Stimulated activated CD4-positive, alpha-beta T cell treated with anti-CD3 and anti-CD28 coated beads, Interleukin-2, amount 100 ng/mL, for 48 hours (primary cell): Measurements from ENCODE around the gene SLC11A1.
A peak's percentile ranks its signal among the peaks of the same experiment; 100 is the strongest.

Experiments used
- DNase-seq, 2 donors: peaks; one replicate each; pipeline ENCODE4 v3.0.0-alpha.2; 2020

Gene SLC11A1

GRCh38 chr2:218406209-218406948 lies 24.3 kb downstream of the SLC11A1 start:
- DNase-seq, result peak; percentile 94

DNA sequence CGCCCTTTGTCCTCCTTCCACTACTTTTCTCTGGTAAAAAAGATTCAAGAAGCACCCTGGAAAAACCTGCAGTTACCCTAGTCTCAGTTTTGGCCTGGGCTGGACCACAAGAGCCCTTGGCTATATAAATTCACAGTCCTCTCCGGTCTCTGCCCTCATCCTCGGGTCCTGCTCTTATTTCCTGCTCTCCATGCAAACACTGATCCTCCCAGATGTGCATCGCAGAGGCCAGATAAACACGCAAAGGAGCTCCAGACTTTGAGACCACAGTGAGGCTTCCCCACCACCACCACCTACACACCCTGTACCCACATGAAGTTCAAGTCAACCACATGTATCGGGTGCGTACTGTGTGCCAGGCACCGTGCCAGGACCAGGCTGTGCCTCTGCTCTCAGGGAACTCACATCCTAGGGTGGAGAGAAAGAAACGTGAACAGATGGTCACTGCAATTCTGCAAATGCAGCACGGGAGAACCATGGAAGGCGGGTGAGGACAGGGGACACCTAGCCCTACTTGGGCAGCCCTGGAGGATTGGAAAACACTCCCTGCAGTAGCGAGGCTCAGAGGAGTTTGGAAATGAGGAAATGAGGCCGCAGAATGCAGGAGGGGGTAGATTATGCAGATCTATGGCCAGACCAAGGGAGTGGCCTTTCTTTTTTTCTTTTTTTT lies 25.0 kb downstream of the SLC11A1 start:
- peak; percentile 51 to 57 for DNase-seq

- DNase-seq, result no peak
Observed at GRCh38 chr2:218407717-218408116, 25.6 kb downstream of the SLC11A1 start.

GRCh38 chr2:218418321-218418716 lies 36.2 kb downstream of the SLC11A1 start:
- no peak for DNase-seq

DNA sequence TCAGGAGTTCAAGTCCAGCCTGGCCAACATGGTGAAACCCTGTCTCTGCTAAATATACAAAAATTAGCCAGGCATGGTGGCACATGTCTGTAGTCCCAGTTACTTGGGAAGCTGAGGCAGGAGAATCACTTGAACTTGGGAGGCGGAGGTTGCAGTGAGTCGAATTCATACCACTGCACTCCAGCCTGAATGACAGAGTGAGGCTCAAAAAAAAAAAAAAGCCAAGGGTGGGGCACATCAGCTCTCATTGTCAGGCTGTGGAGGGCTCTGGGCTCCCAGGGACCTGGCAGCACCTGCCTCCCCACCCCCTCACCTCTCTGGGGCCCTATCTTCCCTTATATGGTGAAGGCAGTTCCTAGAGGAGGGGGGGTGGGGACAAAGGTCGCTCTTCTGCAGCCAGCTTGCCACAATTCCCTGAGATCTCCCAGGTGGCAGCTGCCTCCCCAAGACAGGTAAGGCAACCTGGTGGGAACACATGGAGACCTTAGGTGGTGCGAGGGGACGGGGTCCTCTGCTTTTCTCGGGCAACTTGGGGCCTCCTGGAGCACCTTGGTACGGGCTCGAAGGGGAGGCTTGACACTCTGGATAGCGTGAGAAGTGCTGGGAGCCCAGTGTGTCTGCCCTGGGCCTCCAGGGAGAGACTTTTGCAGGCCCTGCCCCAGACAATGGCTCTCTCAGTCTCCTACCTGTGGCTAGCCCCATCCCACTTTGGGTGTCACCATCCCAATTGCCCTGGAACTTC lies 36.8 kb downstream of the SLC11A1 start, which contains the start of gene VIL1:
Gene VIL1, plus strand, starts transcription at position 407 of the 742 bp plus-strand sequence. CDS start 4,656 bp downstream, outside the sequence.
- no peak for DNase-seq

DNA sequence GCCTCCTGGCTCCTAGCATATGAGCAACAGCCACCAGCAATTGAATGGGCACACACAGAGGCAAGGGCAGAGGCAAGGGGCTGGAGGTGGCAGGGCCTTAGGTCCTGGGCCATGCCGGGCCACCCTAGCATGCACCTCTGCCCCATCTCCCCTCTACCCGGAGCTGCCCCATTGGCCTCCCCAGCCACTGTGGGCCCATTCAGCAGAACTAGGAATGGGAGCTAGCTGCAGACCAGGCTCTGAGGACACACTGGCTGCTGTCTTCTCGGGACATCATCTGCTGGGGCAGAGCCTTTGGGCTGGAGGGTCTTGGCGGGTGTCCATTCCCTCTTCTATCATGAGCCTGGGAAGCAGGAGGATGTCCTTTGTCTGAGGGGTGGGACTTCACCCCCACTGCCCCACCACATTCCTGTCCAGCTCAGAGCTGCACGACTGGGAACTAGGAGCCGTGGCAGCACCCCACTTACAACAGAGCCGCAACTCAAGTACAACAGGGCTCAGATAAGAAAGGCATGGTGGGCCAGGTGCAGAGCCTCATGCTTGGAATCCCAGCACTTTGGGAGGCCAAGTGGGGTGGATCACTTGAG lies 37.6 kb downstream of the SLC11A1 start:
- no peak for DNase-seq

DNA sequence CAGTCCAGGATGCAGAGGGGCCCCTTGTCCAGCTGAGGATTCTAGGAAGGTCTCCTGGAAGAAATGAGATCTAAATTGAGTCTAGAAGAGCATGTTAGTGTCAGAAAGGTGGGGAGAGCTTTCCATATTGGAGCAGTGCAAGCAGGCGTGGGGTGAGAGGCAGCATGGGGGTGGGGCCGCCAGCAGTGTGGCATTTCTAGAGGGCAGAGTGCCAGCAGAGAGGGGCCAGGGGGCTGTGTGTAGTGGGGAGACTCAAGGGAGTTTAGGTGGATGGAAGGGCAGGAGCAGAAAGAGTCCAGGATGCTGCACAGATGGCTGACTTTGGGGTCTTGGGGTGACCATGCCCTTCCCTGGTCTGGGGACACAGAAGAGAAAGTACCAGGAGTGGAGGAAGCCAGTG lies 39.0 kb downstream of the SLC11A1 start:
- no peak for DNase-seq

- no peak for DNase-seq
Observed at GRCh38 chr2:218422403-218423086, 40.5 kb downstream of the SLC11A1 start.

- no peak for DNase-seq
Observed at GRCh38 chr2:218423584-218423983, 41.5 kb downstream of the SLC11A1 start.

DNA sequence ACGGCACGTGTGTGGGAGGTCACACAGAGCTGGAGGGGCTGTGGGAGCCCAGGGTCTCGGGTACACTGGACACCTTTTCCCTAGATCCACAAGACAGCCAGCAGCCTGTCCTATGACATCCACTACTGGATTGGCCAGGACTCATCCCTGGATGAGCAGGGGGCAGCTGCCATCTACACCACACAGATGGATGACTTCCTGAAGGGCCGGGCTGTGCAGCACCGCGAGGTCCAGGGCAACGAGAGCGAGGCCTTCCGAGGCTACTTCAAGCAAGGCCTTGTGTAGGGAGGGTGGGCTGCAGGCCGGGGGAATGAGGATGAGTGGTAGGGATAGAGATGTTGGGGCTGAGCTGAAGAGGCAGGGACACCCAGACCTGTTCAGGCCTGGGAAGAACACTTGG lies 43.5 kb downstream of the SLC11A1 start:
- no peak for DNase-seq

DNA sequence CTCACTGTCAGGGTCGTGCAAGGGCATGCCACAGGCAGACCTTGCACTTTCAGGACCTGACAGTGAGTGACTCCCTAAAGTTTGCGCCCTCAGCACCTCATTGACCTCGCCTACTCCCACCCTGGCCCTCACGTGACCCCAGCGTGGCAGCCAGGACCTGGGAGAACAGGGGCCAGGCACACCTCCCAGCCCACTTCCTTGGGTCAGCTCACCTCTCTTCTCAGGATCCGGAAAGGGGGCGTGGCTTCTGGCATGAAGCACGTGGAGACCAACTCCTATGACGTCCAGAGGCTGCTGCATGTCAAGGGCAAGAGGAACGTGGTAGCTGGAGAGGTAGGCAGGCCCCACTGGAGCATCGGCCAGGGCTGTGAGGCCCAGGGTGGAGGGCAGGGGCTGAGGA lies 45.7 kb downstream of the SLC11A1 start:
- DNase-seq, result no peak

- no peak for DNase-seq
Observed at GRCh38 chr2:218428846-218429558, 46.9 kb downstream of the SLC11A1 start.

GRCh38 chr2:218429911-218430692 lies 48.0 kb downstream of the SLC11A1 start:
- no peak for DNase-seq

GRCh38 chr2:218430721-218431120 lies 48.6 kb downstream of the SLC11A1 start:
- no peak for DNase-seq

DNA sequence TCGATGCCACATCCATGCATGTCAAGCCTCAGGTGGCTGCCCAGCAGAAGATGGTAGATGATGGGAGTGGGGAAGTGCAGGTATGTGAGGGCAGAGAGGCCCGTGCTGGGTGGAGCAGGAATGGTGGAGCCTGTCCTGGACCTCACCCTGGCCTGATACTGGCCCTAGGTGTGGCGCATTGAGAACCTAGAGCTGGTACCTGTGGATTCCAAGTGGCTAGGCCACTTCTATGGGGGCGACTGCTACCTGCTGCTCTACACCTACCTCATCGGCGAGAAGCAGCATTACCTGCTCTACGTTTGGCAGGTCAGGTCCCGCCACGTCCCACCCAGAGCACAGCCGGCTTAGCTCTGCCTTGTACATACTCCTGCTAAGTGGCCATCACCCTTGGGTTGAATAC lies 49.8 kb downstream of the SLC11A1 start:
- DNase-seq, result no peak

- DNase-seq, result no peak
Observed at GRCh38 chr2:218432676-218433365, 50.7 kb downstream of the SLC11A1 start.

- no peak for DNase-seq
Observed at GRCh38 chr2:218434456-218434855, 52.4 kb downstream of the SLC11A1 start.

GRCh38 chr2:218435003-218435982 lies 53.2 kb downstream of the SLC11A1 start:
- DNase-seq, result no peak

DNA sequence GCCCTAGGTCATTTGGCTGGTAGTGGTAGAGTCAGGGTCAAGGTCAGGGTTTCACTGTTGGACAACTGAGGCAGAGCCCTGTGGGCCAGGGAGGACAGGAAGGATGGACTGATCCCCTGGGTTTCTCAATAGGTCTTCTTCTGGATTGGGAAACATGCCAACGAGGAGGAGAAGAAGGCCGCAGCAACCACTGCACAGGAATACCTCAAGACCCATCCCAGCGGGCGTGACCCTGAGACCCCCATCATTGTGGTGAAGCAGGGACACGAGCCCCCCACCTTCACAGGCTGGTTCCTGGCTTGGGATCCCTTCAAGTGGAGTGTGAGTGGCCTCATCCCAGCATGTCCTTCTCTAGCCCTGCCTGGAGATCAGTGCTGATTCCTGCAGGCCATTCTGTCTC lies 54.9 kb downstream of the SLC11A1 start:
- no peak for DNase-seq
